ENCODE data around the gene PIP5KL1.

The PIP5KL1 gene

GRCh38 chr9:127903557-127904475 lies 26.8 kb downstream of the PIP5KL1 start:
- Mint-ChIP-seq H3K27ac (peak overlapping the region; percentile 99), H3K4me1 (peaks cover 56% of the 10 kb centered on the region), H3K36me3 (peaks cover 29% of the 10 kb centered on the region), H3K9me3 (no peaks in the 10 kb centered on the region), H3K4me3 (peak overlapping the region; percentile 92), H3K27me3 (no peaks in the 10 kb centered on the region)
- peak; percentile 90 for DNase-seq
- CTCF ChIA-PET, result interaction anchor here (0.7 to 4.3 kb wide), 4 partner anchors 12 to 119 kb away, joined by 3 to 21 read pairs (median 4); no protein-coding TSS in a partner anchor

- Mint-ChIP-seq H3K36me3 (peaks cover 53% of the 10 kb centered on the region), H3K9me3 (peaks cover 6% of the 10 kb centered on the region), H3K27ac (peak within 1 kb of the TSS; percentile 83), H3K4me3 (peak within 1 kb of the TSS; percentile 84), H3K27me3 (no peaks in the 10 kb centered on the region), H3K4me1 (peaks cover 41% of the 10 kb centered on the region)
- CTCF ChIA-PET, result interaction anchor here (1.2 to 1.3 kb wide), 2 partner anchors 9 to 11 kb away, joined by 4 to 5 read pairs; no protein-coding TSS in a partner anchor
- peak; percentile 77 for DNase-seq
These were observed 31.2 kb downstream of the PIP5KL1 start, which contains the start of gene ST6GALNAC6 for GRCh38 chr9:127899128-127899943. ST6GALNAC6 (minus strand) TSS chr9:127899603; CDS start chr9:127897981, 1,622 bp downstream.

DNA sequence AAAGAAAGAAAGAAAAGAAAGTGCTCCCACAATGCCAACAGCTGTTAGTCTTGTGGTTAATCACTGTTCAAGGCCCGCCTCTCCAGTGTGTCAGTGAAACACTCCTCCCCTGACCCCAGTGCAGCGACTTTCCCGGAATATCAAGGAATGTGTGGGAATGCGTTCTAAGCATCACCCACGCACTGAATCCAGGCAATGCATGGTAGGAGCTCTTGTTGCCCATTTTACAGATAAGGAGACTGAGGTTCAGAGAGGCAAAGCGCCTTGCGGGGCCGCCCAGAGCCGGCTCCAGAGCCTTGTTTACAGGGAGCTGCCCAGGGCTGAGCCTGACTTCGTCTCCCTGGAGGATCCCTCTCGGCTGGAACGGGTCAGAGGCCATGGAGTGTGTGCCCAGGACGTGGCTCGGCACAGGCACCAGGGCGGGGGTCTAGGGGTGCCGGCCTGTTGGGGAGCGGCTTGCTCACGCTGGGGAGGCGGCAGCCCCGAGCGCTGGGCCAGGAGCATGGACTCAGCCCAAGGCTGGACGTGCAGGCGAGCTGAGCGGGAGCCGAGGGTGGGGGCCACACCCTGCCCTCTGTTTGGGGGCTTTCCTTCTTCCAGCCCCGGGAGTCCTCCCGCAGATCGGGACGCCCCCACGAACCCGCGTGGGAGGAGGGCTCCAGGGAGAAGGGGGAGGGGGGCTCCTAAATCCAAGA lies 32.0 kb downstream of the PIP5KL1 start:
- Mint-ChIP-seq H3K36me3 (peaks cover 55% of the 10 kb centered on the region), H3K27ac (peak overlapping the region; percentile 54), H3K27me3 (no peaks in the 10 kb centered on the region), H3K4me1 (peaks cover 38% of the 10 kb centered on the region), H3K4me3 (peak overlapping the region; percentile 81), H3K9me3 (peaks cover 12% of the 10 kb centered on the region)
- DNase-seq, result peak; percentile 36
- CTCF ChIA-PET, result interaction anchor here (1.2 kb wide), 2 partner anchors 9 to 11 kb away, joined by 4 to 5 read pairs; no protein-coding TSS in a partner anchor

GRCh38 chr9:127897193-127897692 lies 33.3 kb downstream of the PIP5KL1 start:
- peaks cover 21% of the 10 kb centered on the region for H3K9me3 Mint-ChIP-seq
- H3K36me3 Mint-ChIP-seq, result peaks cover 66% of the 10 kb centered on the region
- H3K4me3 Mint-ChIP-seq, result peak overlapping the region; percentile 28
- CTCF ChIA-PET, result no interaction called here
- peak; percentile 40 for DNase-seq
- H3K4me1 Mint-ChIP-seq, result peaks cover 42% of the 10 kb centered on the region
- H3K27me3 Mint-ChIP-seq, result no peaks in the 10 kb centered on the region
- H3K27ac Mint-ChIP-seq, result no peak overlapping the region

DNA sequence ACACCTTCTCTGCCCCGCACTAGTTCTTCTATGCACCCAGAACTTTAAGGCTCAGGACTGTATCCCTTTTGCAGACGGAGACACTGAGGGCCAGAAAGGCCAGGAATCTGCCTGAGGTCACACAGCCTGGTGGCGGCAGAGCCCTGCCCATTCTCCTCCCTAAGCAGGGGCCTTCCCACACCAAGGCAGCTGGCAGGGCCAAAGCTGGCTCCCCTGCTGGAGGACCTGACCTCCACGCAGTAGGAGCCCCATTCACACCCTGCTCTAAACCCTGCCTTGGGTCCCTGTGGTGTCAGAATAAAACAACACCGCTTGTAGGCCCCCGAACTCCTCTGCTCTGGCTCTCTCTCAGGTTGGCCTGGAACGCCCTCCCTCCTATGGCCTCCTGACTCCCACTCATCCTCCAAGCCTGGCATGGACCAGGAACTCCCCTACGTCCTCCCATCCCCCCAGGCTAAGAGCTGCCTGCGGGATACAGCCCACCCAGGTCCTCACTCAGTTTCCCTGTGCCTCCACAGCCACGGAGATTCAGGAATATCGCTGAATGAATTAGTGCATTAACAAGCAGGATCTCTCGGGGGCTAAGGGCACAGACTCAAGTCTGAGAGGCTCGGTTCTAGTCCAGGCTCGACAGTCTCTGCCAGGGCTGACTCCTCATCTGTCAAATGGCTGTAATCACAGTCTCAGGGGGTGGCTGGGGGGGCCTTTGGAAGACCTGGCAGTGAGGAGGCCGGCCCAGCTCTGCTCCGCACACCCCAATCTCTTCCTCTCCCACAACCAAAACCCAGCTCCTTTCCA lies 34.0 kb downstream of the PIP5KL1 start:
- no peak overlapping the region for H3K27ac Mint-ChIP-seq
- peaks cover 21% of the 10 kb centered on the region for H3K9me3 Mint-ChIP-seq
- H3K4me3 Mint-ChIP-seq, result no peak overlapping the region
- H3K27me3 Mint-ChIP-seq, result no peaks in the 10 kb centered on the region
- peaks cover 36% of the 10 kb centered on the region for H3K4me1 Mint-ChIP-seq
- no peak for DNase-seq
- peaks cover 67% of the 10 kb centered on the region for H3K36me3 Mint-ChIP-seq
- CTCF ChIA-PET, result no interaction called here

- no peaks in the 10 kb centered on the region for H3K27me3 Mint-ChIP-seq
- DNase-seq, result no peak
- no peak overlapping the region for H3K4me3 Mint-ChIP-seq
- H3K36me3 Mint-ChIP-seq, result peaks cover 69% of the 10 kb centered on the region
- H3K27ac Mint-ChIP-seq, result no peak overlapping the region
- CTCF ChIA-PET, result interaction anchor here (1.4 kb wide), 1 partner anchor 14 kb away, joined by 6 read pairs; no protein-coding TSS in a partner anchor
- H3K4me1 Mint-ChIP-seq, result peaks cover 33% of the 10 kb centered on the region
- H3K9me3 Mint-ChIP-seq, result peaks cover 21% of the 10 kb centered on the region
These were observed 34.8 kb downstream of the PIP5KL1 start for GRCh38 chr9:127895811-127896210.

DNA sequence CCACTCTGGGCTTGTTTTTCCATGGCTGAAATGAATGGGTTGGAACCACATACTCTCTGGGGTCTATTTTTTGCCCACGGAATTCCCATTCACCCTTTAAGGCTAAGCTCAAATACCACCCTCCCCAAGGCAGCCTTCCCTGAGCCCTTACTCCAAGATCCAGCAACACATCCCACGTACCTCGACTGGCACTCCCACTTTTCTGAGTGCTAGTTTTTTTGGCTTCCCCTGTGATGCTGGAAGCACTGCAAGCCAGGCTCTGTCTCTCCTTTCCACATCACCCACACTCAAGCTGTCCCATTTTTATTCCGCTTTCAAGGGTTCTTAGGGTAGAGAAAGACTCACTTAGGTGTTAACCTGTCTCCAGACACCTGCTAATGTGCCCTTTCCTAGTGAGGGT lies 37.2 kb downstream of the PIP5KL1 start:
- DNase-seq, result no peak
- Mint-ChIP-seq H3K27ac (no peak overlapping the region), H3K36me3 (peaks cover 73% of the 10 kb centered on the region), H3K27me3 (no peaks in the 10 kb centered on the region), H3K4me1 (peaks cover 24% of the 10 kb centered on the region), H3K4me3 (no peak overlapping the region), H3K9me3 (peaks cover 21% of the 10 kb centered on the region)
- CTCF ChIA-PET, result no interaction called here

GRCh38 chr9:127892831-127893230 lies 37.7 kb downstream of the PIP5KL1 start:
- CTCF ChIA-PET, result no interaction called here
- Mint-ChIP-seq H3K27me3 (no peaks in the 10 kb centered on the region), H3K9me3 (peaks cover 21% of the 10 kb centered on the region), H3K36me3 (peaks cover 72% of the 10 kb centered on the region), H3K27ac (no peak overlapping the region), H3K4me1 (peaks cover 21% of the 10 kb centered on the region), H3K4me3 (no peak overlapping the region)
- no peak for DNase-seq

DNA sequence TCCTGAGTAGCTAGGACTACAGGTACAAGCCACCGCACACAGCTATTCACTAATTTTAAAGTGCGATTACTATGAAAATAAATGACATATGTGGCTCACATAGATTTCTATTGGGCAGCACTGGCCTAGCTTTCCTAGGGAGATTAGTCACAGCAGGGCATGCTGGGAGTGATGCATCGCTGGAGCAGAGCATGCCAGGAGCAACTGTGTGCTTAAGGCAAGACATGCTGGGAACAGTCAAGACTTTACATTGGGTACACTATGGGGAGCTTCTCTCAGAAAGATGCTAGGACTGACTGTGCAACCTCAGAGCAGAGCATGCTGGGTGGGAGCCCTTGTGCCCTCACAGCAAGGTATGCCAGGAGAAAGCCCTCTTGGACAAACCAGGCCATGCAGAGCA lies 40.5 kb downstream of the PIP5KL1 start:
- H3K9me3 Mint-ChIP-seq, result peaks cover 19% of the 10 kb centered on the region
- H3K4me1 Mint-ChIP-seq, result peaks cover 17% of the 10 kb centered on the region
- no peak for DNase-seq
- H3K4me3 Mint-ChIP-seq, result no peak overlapping the region
- H3K36me3 Mint-ChIP-seq, result peaks cover 67% of the 10 kb centered on the region
- no peak overlapping the region for H3K27ac Mint-ChIP-seq
- CTCF ChIA-PET, result interaction anchor here (1.3 to 1.7 kb wide), 3 partner anchors 9 to 31 kb away, joined by 5 to 7 read pairs (median 5); no protein-coding TSS in a partner anchor
- no peaks in the 10 kb centered on the region for H3K27me3 Mint-ChIP-seq

GRCh38 chr9:127887792-127888191 lies 42.8 kb downstream of the PIP5KL1 start:
- Mint-ChIP-seq H3K4me3 (no peak overlapping the region), H3K27me3 (no peaks in the 10 kb centered on the region), H3K4me1 (peaks cover 15% of the 10 kb centered on the region), H3K9me3 (peaks cover 3% of the 10 kb centered on the region), H3K27ac (no peak overlapping the region), H3K36me3 (peaks cover 56% of the 10 kb centered on the region)
- CTCF ChIA-PET, result interaction anchor here (0.9 to 1.6 kb wide), 4 partner anchors 18 to 82 kb away, joined by 3 to 7 read pairs (median 4); no protein-coding TSS in a partner anchor
- no peak for DNase-seq

DNA sequence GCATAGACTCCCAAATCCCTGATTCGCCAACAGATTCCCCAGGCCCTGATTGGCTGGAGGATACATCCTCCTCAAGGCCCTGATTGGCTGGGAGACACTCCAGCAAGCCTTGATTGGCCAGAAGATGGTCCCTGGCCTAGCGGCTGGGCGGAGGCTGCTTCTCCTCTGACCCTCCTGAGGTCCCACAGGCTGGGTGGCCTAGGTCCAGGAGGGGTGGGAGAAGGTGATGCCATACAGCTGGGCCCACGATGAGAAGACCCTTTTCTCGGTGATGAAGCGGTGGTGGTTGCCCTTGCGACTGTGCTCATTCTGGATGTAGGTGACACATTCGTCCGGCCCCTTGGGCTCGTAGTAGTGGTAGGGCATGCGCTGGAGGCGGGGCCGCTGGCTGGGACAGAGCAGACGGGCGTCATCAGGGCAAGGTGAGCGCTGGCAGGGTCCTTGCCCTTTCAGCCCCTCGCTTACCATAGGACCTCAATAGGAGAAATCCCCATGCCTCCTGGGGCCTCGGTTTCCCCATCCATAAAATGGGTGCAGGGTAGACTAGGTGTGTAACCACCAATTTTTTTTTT lies 44.1 kb downstream of the PIP5KL1 start:
- H3K27me3 Mint-ChIP-seq, result no peaks in the 10 kb centered on the region
- H3K4me1 Mint-ChIP-seq, result peaks cover 13% of the 10 kb centered on the region
- no peak for DNase-seq
- no peaks in the 10 kb centered on the region for H3K9me3 Mint-ChIP-seq
- H3K4me3 Mint-ChIP-seq, result no peak overlapping the region
- H3K27ac Mint-ChIP-seq, result no peak overlapping the region
- peaks cover 47% of the 10 kb centered on the region for H3K36me3 Mint-ChIP-seq
- CTCF ChIA-PET, result interaction anchor here (1.6 kb wide), 1 partner anchor 35 kb away, joined by 7 read pairs; no protein-coding TSS in a partner anchor

DNA sequence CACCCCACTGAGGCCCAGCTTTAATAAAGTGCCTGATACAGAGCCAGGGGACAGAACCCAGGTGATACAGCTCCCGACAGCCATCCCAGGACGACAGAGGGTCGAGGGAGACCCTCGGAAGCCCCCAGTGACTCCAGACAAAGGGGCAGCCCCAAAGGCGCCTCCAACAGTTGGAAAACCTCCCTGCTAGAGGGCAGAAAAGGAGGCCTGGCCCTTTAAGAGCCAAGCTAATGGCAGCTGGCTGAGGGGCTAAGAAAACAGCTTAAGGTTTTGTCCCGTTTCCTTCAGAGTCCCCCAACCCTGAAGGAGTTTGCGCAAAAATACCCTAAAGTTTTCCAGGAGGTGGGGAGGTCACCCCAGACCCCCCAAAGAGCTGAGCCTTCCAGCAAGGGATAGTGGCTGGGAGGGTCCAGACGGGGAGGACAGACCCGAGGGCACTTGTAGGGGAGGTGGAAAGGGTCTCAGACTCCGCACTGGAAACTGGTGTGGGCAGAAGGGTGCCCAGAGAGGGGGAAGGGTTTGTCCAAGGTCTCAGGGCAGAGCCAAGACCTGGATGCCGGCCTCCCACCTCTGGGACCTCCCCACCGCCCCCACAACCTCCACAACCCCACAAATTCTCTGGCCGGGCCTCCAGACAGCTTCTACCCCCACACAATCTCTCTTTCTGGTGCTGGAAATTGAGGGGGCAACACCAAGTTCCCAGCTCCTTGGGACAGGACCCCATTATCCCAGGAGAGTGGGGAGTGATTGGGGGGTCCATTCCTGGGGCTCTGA lies 44.9 kb downstream of the PIP5KL1 start:
- no peaks in the 10 kb centered on the region for H3K9me3 Mint-ChIP-seq
- CTCF ChIA-PET, result interaction anchor here (1.1 kb wide), 1 partner anchor 16 kb away, joined by 4 read pairs; no protein-coding TSS in a partner anchor
- no peaks in the 10 kb centered on the region for H3K27me3 Mint-ChIP-seq
- no peak overlapping the region for H3K27ac Mint-ChIP-seq
- no peak overlapping the region for H3K4me3 Mint-ChIP-seq
- DNase-seq, result no peak
- H3K36me3 Mint-ChIP-seq, result peaks cover 41% of the 10 kb centered on the region
- peaks cover 12% of the 10 kb centered on the region for H3K4me1 Mint-ChIP-seq

All from activated naive CD4-positive, alpha-beta T cell treated with anti-CD3 and anti-CD28 coated beads, Interleukin-2, amount 10 ng/mL, durations not matched to agents 7 days and 5 days (primary cell).